Measurements from ENCODE around the gene HRNR.
"Not testable (repeated sequence)": the region's sequence is repeated elsewhere in the genome, so short reads cannot be mapped to it uniquely, and the experiment has no call there.

GRCh38 chr1:152256394-152256793, 32.4 kb upstream of the HRNR start:
- not testable (repeated sequence) for TF ChIP-seq CTCF, POLR2A (IDR thresholded peaks at IDR 0.05)

Measured in body of pancreas (tissue), 4 donors.